ENCODE measurements around the gene PNRC1.

DNA sequence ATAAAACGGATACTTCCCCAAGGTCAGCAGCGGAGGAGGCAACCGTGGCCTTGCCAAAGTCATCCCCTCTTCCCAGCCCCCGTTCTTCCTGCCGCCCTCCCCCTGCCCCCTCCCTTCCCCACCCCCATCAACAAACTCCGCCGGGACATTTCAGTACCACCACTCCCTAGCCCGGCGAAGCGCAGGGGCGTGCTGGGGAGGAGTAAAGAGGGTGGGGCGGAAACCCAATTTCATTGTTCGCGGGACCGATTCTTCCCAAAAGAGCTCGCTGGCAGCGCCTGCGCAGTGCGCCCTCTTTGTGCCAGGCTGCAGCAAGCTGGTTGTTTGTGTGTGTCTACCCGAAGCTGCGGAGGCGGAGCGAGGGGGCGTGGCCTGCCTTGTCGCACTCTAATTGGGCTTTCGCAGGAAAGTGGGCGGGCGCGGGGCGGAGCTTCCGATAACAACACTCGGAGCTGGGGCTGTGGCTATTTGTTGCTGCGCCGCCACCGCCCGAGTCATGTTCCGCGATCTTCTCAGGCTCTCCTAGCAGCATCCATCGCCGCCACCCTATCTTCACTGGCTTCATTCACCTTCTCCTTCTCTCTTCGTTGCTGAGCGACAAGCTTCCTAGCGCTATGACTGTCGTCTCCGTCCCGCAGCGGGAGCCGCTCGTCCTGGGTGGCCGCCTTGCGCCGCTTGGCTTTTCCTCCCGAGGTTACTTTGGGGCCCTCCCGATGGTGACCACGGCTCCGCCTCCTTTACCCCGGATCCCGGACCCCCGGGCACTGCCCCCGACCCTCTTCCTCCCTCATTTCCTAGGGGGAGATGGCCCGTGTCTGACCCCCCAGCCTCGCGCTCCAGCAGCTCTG is at the start of gene PNRC1:
- no peak for TF ChIP-seq GATA3 (IDR thresholded peaks at IDR 0.05; ENCODE audit: low read depth, low read length)
- no peak for TF ChIP-seq GATA2 (IDR thresholded peaks at IDR 0.05; ENCODE audit: low read depth, low read length)

Data from SH-SY5Y (cell line).